Stimulated activated CD4-positive, alpha-beta T cell treated with anti-CD3 and anti-CD28 coated beads, Interleukin-2, amount 100 ng/mL, for 4 hours (primary cell): ENCODE results near the gene STXBP1.
A peak's percentile ranks its signal among the peaks of the same experiment; 100 is the strongest.

ENCODE experiments used
- DNase-seq: peaks from one replicate; pipeline ENCODE4 v3.0.0-alpha.2; 2020; ENCODE audit warnings: low read depth

Gene STXBP1

GRCh38 chr9:127734747-127735529 is 122.9 kb downstream of the STXBP1 start, which contains the start of gene TOR2A:
TOR2A (minus strand) TSS chr9:127735294; CDS start chr9:127735270, 24 bp downstream.
- DNase-seq, result peak; percentile 95

DNA sequence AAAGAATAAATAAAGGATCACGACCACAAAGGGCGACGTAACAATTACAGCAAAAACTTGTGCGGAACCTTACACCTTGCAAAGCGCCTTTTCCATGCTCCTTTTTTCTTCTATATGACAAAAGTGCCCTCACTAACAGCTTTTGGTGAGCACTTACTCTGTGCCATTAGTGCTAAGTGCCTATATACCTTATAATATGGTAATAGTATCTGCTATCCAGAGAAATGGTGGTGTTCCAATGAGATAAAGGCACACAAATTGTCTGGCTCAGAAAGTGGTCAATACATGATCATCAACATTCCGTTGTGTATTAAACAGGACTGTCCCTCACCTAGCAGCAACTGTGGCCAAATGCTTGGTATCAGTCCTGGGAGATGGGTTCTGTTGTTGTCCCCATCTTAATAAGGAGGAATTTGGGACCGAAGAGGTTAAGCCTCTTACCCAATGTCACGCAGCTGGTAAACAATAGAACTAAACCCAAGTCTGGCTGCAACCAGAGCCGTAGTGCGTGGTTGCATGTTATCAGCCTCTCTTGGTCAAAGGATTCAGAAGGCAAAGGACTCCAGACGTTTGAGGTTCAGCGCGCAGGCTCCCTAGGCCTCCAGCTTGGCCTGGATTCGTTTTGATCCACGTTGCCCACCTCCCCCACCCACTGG is 123.6 kb downstream of the STXBP1 start:
- no peak for DNase-seq

DNA sequence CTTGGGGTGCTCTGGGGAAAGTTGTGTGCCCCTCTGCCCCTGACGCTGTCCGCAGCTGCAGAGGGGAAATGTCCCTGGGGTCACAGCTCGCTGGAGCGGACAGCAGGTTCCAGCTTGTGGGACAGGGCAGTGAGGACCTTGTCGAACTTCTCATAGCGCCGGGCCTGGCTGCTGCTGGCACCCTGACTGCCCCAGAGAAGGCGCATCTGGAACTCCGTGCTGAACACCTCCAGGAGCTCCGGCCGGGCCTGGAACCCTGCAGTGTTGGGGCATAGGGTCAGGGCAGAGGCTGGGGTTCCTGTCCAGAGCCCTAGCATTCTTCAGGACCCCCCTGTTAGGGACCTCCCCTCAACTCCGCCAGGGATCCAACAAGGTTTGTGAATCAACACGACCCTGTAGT is 126.6 kb downstream of the STXBP1 start:
- no peak for DNase-seq

DNA sequence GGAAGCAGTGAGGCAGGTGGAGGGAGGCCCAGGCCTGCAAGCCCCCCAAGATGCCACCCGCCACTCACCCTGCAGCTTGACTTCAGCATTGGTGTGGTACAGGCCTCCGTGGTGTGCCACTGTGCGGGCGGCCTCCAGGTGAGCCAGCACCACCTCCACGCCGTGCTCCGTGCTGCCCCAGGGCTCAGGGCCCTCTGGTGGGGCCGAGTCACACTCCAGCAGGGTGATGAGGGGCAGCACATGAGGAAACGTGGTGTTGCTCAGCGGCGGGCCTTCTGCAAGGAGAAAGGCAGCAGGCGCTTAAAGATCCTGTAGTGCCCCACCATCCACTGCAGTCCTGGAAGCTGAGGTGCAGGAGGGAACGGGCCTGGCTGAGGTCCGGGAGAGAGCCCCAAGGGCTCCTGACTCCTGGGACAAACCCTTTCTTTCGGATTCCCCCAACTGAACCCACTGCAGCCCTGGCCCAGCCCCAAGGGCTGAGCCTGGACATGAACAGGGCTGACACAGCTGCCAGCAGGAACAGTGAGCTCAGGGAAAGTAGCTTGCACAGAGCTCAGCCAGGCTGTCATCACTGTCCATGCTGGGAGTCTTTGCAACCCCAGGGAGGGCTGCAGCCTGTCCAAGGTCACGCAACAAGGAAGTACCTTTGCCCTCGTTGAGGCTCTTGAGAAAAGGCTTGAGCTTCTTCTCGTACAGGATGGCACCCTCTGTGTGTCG is 127.7 kb downstream of the STXBP1 start:
- DNase-seq, result no peak

GRCh38 chr9:127741831-127742434 is 129.9 kb downstream of the STXBP1 start:
- DNase-seq, result no peak
